Transverse colon (tissue), 4 donors: ENCODE measurements around the gene PRDX3. TPM values are rescaled to one million over a fixed set of nuclear protein-coding genes. Genes with fewer than 3 reads are reported as not detected.

Source experiments
- DNase-seq: peaks from one replicate; pipeline ENCODE4 v3.0.0-alpha.2; 2019
- H3K27ac ChIP-seq, 4 donors: fragments of 200-600 bp; sonication (generic); 2 replicates each; pipeline ENCODE4 v1.5.1; 2016 to 2018; ENCODE audit warnings: inconsistent platforms in 4 of 4
- H3K27me3 ChIP-seq: fragments of 200-600 bp; sonication (generic); 2 replicates; pipeline ENCODE4 v1.5.1; 2017; ENCODE audit warnings: inconsistent platforms
- H3K36me3 ChIP-seq, 4 donors: fragments of 200-600 bp; sonication (generic); 2 replicates each; pipeline ENCODE4 v1.5.1; 2017 to 2019; ENCODE audit warnings: inconsistent platforms in 4 of 4
- H3K4me1 ChIP-seq, 4 donors: fragments of 200-600 bp; sonication (generic); 2 replicates each; pipeline ENCODE4 v1.5.1; 2017 to 2020; ENCODE audit warnings: inconsistent platforms in 4 of 4
- H3K4me3 ChIP-seq, 4 donors: fragments of 200-600 bp; sonication (generic); 1 replicate in 1 of 4; 2 replicates in 3 of 4; pipeline versions ENCODE4 v1.5.1 to v1.6.1; 2017 to 2019; ENCODE audit warnings: inconsistent platforms in 4 of 4
- H3K9me3 ChIP-seq, 2 donors: fragments of 200-600 bp; sonication (generic); 2 replicates each; pipeline ENCODE4 v1.5.1; 2017 to 2019; ENCODE audit warnings: inconsistent platforms in 2 of 2
- CTCF ChIP-seq, 5 experiments: fragments of 200-600 bp in 3 of 5; fragments of 450-650 bp in 2 of 5; sonication (generic) in 3 of 5; IDR thresholded peaks; 1 replicate in 2 of 5; 2 replicates in 3 of 5; pipeline ENCODE4 v1.5.1; 2016 to 2017; ENCODE audit warnings: antibody characterized with exemption in 5 of 5, inconsistent platforms in 3 of 5, mild to moderate bottlenecking in 2 of 5, moderate library complexity in 1 of 5
- EP300 ChIP-seq: sonication (generic); formaldehyde crosslinking; IDR thresholded peaks from one replicate; pipeline ENCODE4 v1.6.1; 2017; ENCODE audit warnings: antibody characterized with exemption, low read depth
- POLR2A ChIP-seq: fragments of 450-650 bp; IDR thresholded peaks from one replicate; pipeline ENCODE4 v1.6.1; 2016; ENCODE audit warnings: antibody characterized with exemption, mild to moderate bottlenecking, moderate library complexity
- POLR2AphosphoS5 ChIP-seq, 3 donors: sonication (generic); formaldehyde crosslinking; IDR thresholded peaks; one replicate each; pipeline ENCODE4 v1.6.1; 2016; ENCODE audit warnings: antibody characterized with exemption in 3 of 3
- WGBS, 2 donors: methylation state at CpG; one replicate each; pipeline ENCODE4 v1.1.5; 2018; ENCODE audit warnings: low coverage in 1 of 2; 5-methylcytosine and 5-hydroxymethylcytosine counted together
- in situ Hi-C, 4 donors: fragments of 200-750 bp; cut with MboI; loops; one replicate each; pipeline versions ENCODE4 v1.15.0 to v1.15.1; 2017; ENCODE audit warnings: low sequenced_read_pairs in 3 of 4, low pct_ligation_motif_present in 1 of 4, low pct_unique_long_range_greater_than_20kb in 1 of 4
- intact Hi-C: fragments of 100-400 bp; cut with DNase I; formaldehyde crosslinking; loops from one replicate; pipeline ENCODE4 v1.15.1; 2023; ENCODE audit warnings: low total_unique reads
- small RNA-seq, 4 donors: library from RNA; depleted of rRNA; stranded (forward); fragments of <200 nt; gene quantifications; one replicate each; pipeline ENCODE3, GENCODE V24; 2016
- total RNA-seq, 4 donors: library from RNA; depleted of rRNA; stranded (reverse); fragments of >200 nt; gene quantifications; one replicate each; pipeline ENCODE4 v1.1.0, GENCODE V29; 2016

The PRDX3 gene
- total RNA-seq, 4 donors from 2014 or later: 24.7 to 141 (median 78.9) TPM

DNA sequence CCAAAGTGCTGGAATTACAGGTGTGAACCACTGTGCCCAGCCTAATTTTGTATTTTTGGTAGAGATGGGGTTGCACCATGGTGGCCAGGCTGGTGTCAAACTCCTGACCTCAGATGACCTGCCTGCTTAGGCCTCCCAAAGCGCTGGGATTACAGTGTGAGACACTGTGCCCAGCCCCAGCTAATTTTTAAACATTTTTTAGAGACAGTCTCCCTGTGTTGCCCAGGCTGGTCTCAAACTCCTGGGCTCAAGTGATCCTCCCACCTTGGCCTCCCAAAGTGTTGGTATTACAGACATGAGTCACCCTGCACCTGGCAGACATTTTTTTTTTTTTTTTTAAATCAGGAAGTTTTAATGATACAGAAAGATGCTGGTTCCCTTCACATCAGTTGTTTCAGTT is 59.2 kb downstream of the PRDX3 start:
- intact Hi-C loops: no loop called here

GRCh38 chr10:119118231-119118630 is 60.4 kb downstream of the PRDX3 start:
- H3K36me3 ChIP-seq: peaks cover 0 to 44% (median 18%) of the 10 kb centered on the region in 4 donors
- peaks cover 0 to 13% (median 4%) of the 10 kb centered on the region in 4 donors for H3K4me1 ChIP-seq
- DNase-seq: no peak
- no peak overlapping the region for H3K4me3 ChIP-seq
- intact Hi-C loops: no loop called here
- no peaks in the 10 kb centered on the region for H3K27me3 ChIP-seq
- no peaks in the 10 kb centered on the region for H3K9me3 ChIP-seq
- in situ Hi-C loops: no loop called here
- H3K27ac ChIP-seq: no peak overlapping the region
- TF ChIP-seq POLR2A (no peak), POLR2AphosphoS5 (IDR thresholded peaks at IDR 0.05) (no peak), CTCF (IDR thresholded peaks at IDR 0.05) (no peak), EP300 (no peak)
- 91 to 93% methylated on average over 3 to 5 of the region's 5 CpGs for WGBS, 2 donors

More for the DNA sequence above, 59.2 kb downstream of the PRDX3 start:
- Histone ChIP-seq H3K9me3 (no peaks in the 10 kb centered on the region), H3K36me3 (peaks cover 0 to 46% (median 20%) of the 10 kb centered on the region in 4 donors), H3K27ac (no peak overlapping the region), H3K27me3 (no peaks in the 10 kb centered on the region), H3K4me3 (no peak overlapping the region), H3K4me1 (peaks cover 0 to 6% (median 0%) of the 10 kb centered on the region in 4 donors)
- in situ Hi-C loops: no loop called here
- TF ChIP-seq POLR2A (no peak), CTCF (IDR thresholded peaks at IDR 0.05) (no peak), EP300 (no peak), POLR2AphosphoS5 (IDR thresholded peaks at IDR 0.05) (no peak)
- 94% methylated on average over 1 of the region's 1 CpG; no CpG with 5 or more reads in 1 of the 2 donors for WGBS, 2 donors
- no peak for DNase-seq

Small RNA genes lying within 50 kb of the gene (small RNA-seq; reads per million reads assigned to genes)
- 0 reads per million in 4 donors for gene RN7SL749P

Other genes with a start within 250 kb of the PRDX3 start
- gene NANOS1, start 149.1 kb downstream of the PRDX3 start, total RNA-seq: 1 to 10 TPM in 2 of 4 donors, under 1 TPM in 2; 0.20 to 7.1 (median 1.9) TPM
- gene EIF3A, start 98.0 kb downstream of the PRDX3 start, total RNA-seq: 100 to 1,000 TPM in 2 of 4 donors, 10 to 100 TPM in 2; 68.1 to 119 (median 99.6) TPM
- 100 to 1,000 TPM in 1 of 4 donors, 10 to 100 TPM in 3; 57.1 to 103 (median 59.9) TPM for gene DENND10, start 74.7 kb downstream of the PRDX3 start, total RNA-seq
- 10 to 100 TPM; 15.0 to 61.3 (median 27.7) TPM for gene SFXN4, start 13.1 kb downstream of the PRDX3 start, total RNA-seq
- gene GRK5, start 28.8 kb upstream of the PRDX3 start, total RNA-seq: 100 to 1,000 TPM in 1 of 4 donors, 10 to 100 TPM in 1, 1 to 10 TPM in 2; 6.0 to 111 (median 9.5) TPM